HG02610 (cell line): ENCODE data around the gene FHIT.

ENCODE experiments used
- ATAC-seq: cut with Tn5 transposase; IDR thresholded peaks from one replicate; pipeline ENCODE4 v1.9.1; 2021; ENCODE audit warnings: mild to moderate bottlenecking, moderate library complexity; ENCODE audit not compliant: unreplicated experiment

Gene FHIT

GRCh38 chr3:60198179-60198720 is 1053.0 kb downstream of the FHIT start:
- no peak for ATAC-seq

GRCh38 chr3:60192297-60193114 is 1058.7 kb downstream of the FHIT start:
- ATAC-seq: peak; percentile 46

- no peak for ATAC-seq
Observed at GRCh38 chr3:60190073-60190472, 1061.2 kb downstream of the FHIT start.

GRCh38 chr3:60189304-60189703 is 1061.9 kb downstream of the FHIT start:
- no peak for ATAC-seq

- ATAC-seq: no peak
Observed at GRCh38 chr3:60188803-60189202, 1062.4 kb downstream of the FHIT start.

GRCh38 chr3:60187343-60187742 is 1063.9 kb downstream of the FHIT start:
- ATAC-seq: no peak

- ATAC-seq: no peak
Observed at GRCh38 chr3:60186359-60186758, 1064.9 kb downstream of the FHIT start.

GRCh38 chr3:60185161-60185560 is 1066.1 kb downstream of the FHIT start:
- no peak for ATAC-seq

GRCh38 chr3:60182697-60183096 is 1068.6 kb downstream of the FHIT start:
- ATAC-seq: no peak

- no peak for ATAC-seq
Observed at GRCh38 chr3:60178931-60179653, 1072.2 kb downstream of the FHIT start.

- ATAC-seq: no peak
Observed at GRCh38 chr3:60177726-60178125, 1073.5 kb downstream of the FHIT start.

- ATAC-seq: no peak
Observed at GRCh38 chr3:60176614-60177013, 1074.6 kb downstream of the FHIT start.

GRCh38 chr3:60175680-60176079 is 1075.6 kb downstream of the FHIT start:
- no peak for ATAC-seq

- ATAC-seq: no peak
Observed at GRCh38 chr3:60169755-60170154, 1081.5 kb downstream of the FHIT start.

GRCh38 chr3:60167186-60167585 is 1084.1 kb downstream of the FHIT start:
- no peak for ATAC-seq

GRCh38 chr3:60160822-60161748 is 1090.2 kb downstream of the FHIT start:
- ATAC-seq: no peak

- ATAC-seq: no peak
Observed at GRCh38 chr3:60160111-60160821, 1091.0 kb downstream of the FHIT start.

- no peak for ATAC-seq
Observed at GRCh38 chr3:60158035-60158434, 1093.2 kb downstream of the FHIT start.

GRCh38 chr3:60154011-60154410 is 1097.2 kb downstream of the FHIT start:
- no peak for ATAC-seq
